ENCODE results near the gene CHRND.
"Not testable (repeated sequence)": the region's sequence is repeated elsewhere in the genome, so short reads cannot be mapped to it uniquely, and the experiment has no call there.

The CHRND gene

DNA sequence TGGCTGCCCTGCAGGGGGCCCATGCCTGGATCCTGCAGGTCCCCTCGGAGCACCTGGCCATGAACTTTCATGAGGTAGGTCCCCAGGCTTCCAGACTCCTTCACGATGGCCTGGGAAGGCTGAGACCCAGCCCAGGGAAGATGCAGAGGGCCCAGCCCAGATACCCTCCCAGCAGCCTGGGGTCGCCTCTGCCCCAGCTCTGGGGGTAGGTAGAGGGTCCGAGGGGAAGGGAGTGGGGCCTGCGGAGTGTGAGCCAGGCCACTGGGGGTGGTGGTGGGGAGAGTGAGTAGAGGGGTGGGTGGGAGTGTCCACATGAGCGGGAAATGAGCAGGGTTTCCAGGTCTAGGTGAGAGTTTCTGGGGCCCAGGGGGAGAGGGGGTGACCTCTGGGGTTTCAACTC is 1.2 kb upstream of the CHRND start:
- H3K4me3 ChIP-seq (ENCODE audit: low read depth, low read length) = no peak overlapping the region

DNA sequence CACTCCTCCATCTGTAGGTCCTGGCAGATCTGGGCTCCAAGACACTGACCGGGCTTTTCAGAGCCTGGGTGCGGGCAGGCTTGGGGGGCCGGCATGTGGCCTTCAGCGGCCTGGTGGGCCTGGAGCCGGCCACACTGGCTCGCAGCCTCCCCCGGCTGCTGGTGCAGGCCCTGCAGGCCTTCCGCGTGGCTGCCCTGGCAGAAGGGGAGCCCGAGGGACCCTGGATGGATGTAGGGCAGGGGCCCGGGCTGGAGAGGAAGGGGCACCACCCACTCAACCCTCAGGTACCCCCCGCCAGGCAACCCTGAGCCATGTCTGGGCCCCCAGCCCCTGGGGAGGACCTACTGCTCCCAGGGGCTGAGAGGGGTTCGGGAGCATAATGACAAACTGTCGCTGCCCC is 761 bp upstream of the CHRND start:
- H3K4me3 ChIP-seq (ENCODE audit: low read depth, low read length) = no peak overlapping the region

DNA sequence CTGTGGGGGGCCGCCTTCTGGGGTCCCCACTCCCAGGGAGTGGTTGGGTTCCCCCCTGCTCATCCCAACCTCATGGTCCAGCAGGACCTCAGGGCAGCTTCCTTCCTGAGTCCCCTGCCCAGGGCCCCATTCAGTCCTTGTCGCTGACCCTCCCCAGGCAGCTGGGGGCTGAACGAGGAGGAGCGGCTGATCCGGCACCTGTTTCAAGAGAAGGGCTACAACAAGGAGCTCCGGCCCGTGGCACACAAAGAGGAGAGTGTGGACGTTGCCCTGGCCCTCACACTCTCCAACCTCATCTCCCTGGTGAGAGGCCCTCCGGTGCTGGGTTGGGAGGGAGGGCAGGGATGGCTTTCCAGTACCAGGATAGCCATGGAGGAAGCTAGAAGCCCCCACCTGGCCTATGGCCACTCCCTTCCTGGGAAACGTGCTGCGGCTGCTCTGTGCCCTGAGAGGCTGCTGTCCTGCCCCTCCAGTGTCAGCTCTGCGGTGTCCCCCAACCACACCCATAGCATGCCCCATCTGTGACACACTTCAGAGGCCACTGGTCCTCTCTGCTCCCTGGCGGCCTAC is 497 bp downstream of the CHRND start:
- H3K4me3 ChIP-seq (ENCODE audit: low read depth, low read length) = no peak overlapping the region

DNA sequence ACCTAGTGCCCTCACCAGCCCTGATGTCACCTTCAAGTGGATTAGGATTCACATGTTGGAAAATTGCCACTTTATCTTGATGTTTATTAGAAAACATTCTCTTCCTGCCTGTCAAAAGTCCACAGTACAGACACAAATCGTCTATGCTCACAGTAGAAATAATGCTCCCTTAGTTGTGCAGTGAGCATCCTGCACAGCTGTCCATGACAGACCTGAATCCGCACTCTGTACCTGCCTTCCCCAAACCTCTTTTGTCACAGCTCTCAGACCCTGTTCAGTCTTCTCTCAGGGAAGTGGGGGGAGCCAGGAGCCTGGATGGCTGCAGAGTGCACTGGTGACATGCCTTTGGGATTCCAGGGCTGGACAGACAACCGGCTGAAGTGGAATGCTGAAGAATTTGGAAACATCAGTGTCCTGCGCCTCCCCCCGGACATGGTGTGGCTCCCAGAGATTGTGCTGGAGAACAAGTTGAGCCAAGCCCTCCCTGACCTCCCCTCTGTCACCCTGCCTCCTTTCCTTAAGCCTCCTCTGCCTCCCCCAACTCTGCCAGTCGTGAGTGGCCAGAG is 2.0 kb downstream of the CHRND start:
- no peak overlapping the region for H3K4me3 ChIP-seq (ENCODE audit: low read depth, low read length)

DNA sequence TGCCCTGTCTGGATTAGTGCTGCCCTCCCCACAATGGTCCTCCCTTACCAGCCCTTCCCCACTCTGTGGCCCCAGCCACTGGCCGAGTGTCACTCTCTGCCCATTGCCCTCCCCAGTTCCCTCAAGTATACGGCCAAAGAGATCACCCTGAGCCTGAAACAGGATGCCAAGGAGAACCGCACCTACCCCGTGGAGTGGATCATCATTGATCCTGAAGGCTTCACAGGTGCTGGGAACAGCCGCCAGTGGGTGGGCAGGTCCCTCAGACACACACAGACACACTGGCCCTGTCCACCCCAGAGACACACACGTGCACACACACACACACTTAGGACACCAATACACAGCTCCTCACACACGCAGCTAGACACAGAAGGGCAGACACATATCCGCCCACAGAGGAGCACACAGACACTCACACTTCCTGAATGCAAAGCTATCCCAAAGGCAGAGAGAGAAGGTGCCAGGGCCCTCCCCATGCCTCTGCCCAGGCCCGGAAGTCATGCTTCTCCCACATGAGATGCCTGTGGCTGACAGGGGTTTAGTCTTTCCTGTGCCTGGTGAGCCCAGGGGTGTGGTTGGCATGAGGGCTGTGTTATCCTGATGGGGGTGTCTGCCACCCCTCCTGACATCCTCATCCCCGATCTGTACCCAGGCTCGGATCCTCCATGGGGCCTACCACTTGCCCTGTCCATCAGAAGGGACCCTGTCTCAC is 2.9 kb downstream of the CHRND start:
- H3K4me3 ChIP-seq (ENCODE audit: low read depth, low read length) = no peak overlapping the region

DNA sequence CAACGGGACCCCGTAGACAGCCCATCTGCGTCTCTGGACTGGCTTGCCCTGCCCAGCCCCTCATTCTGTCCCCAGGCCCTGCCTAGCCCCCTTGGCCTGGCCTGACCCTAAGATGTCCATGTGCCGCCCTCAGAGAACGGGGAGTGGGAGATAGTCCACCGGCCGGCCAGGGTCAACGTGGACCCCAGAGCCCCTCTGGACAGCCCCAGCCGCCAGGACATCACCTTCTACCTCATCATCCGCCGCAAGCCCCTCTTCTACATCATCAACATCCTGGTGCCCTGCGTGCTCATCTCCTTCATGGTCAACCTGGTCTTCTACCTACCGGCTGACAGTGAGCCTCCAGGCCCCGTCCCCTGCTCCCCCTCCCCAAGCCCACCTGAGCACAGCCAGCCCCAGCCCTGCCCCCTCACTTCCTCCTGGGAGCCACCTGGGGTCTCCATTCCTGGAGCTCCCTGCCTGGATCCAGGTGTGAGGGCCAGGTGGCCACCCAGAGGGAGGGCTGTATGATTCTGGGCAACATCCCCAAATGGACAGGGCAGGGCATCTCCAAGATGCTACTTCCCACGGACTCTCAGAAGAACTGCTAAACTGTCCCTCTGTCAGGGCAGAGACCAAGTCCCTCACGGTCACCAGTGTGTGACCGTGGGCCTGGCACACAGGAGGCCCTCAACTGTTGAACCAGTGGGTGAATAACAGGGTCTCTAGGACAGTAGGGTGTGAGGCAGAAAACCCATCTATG is 4.0 kb downstream of the CHRND start:
- no peak overlapping the region for H3K4me3 ChIP-seq (ENCODE audit: low read depth, low read length)

DNA sequence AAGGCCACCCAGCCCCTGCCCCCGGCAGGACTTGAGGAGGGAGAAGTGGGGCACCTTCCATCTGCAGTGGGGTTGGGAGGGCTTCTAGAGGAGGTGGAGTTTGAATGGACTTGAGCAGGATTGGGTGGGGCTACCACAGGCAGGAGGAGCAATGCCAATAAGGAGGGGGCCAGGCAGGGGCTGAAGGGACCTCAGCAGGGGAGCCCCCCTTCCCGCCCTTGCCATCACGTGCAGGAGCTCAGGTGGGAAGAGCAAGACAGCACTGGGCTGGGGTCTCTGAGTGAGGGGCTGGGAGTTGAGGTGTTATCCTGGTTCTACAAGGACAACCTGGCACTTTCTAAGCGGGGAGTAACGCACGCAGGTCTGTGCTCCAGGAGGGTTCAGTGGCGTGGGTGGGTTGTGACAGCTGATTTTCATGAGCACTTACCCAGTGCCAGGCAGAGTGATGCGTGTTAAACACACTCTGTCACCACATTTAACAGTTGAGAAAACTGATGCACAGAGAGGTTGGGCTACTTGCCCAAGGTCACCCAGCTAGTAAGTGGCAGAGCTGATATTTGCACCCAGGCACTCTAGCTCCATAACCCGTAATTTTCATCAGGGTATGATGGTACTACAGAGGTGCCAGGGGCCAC is 4.8 kb downstream of the CHRND start:
- no peak overlapping the region for H3K4me3 ChIP-seq (ENCODE audit: low read depth, low read length)

DNA sequence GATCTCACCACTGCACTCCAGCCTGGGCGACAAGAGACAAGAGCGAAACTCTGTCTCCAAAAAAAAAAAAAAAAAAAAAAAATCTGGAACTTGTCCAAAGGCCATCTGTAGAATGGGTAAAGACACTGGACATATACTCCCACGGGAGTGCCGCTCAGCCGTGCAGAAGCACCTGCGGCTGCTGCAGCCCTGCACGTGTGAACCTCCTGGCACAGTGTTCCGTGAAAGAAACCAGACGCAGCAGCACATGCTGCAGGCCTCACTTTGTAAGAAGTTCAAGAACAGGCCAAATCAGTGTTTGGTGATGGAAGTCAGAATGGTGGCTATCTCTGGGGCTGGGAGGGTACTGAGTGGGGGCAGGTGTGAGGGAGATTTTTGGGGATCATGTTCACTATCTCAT is 6.5 kb downstream of the CHRND start:
- H3K4me3 ChIP-seq (ENCODE audit: low read depth, low read length) = no peak overlapping the region

DNA sequence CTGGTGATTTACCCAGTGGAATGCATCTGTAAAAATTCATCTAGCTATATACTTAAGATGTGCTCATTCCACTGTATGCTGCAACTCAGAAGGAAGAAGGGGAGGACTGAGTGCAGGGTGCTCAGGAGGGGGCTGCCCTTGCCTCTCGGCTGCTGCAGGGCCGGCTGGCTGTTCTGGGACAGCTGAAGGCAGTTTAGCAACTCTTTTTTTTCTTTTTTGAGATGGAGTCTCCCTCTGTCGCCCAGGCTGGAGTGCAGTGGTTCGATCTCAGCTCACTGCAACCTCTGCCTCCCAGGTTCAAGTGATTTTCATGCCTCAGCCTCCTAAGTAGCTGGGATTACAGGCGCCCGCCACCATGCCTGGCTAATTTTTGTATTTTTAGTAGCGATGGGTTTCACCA is 6.9 kb downstream of the CHRND start:
- H3K4me3 ChIP-seq (ENCODE audit: low read depth, low read length) = not testable (repeated sequence)

DNA sequence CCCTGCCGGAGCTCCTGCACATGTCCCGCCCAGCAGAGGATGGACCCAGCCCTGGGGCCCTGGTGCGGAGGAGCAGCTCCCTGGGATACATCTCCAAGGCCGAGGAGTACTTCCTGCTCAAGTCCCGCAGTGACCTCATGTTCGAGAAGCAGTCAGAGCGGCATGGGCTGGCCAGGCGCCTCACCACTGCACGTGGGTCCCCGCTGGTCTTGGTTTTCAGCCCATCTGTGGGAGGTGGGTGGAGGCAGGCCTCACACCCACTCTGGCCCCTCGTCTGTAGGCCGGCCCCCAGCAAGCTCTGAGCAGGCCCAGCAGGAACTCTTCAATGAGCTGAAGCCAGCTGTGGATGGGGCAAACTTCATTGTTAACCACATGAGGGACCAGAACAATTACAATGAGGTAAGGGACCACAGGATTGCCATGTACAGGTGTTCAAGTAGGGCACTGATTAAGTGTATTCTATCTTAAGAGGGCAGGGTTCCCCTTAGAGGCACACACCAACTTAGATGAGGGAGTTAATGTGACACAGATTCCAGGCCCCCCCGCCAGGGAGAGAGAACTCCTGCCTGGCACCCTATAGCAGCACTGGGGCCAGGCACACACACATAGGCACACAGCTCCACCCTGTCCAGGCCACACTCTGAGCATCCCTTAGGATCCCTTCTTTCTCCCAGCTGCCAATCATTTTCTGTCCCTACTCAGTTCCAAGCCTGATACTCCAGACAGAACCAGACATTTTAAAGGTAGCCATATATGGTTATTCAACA is 8.2 kb downstream of the CHRND start:
- no peak overlapping the region for H3K4me3 ChIP-seq (ENCODE audit: low read depth, low read length)

DNA sequence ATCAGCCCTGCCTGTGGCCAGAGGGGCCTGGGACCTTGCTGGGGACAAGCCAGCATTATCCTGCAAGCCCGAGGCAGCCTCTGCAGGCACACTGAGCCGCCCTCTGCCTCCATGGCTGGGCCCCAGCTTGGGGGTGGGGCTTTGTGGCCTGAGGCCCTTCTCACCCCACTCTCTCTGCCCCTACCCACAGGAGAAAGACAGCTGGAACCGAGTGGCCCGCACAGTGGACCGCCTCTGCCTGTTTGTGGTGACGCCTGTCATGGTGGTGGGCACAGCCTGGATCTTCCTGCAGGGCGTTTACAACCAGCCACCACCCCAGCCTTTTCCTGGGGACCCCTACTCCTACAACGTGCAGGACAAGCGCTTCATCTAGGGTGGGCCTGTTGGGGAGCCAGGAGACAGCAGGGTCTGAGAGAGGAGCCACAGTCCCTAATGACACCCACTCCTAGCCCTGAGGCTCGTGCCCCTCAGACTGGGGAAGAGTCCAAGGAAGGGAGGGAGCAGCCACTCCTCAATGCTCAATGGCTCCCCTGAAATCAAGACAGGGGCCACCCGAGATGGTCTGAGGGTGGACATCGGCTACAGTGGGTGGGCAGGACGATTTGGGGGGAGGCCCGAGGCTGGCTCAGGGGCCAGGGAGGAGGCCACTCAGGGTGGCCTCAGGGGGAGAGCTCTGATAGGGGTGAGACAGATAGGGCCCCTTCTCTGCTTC is 9.1 kb downstream of the CHRND start:
- no peak overlapping the region for H3K4me3 ChIP-seq (ENCODE audit: low read depth, low read length)

DNA sequence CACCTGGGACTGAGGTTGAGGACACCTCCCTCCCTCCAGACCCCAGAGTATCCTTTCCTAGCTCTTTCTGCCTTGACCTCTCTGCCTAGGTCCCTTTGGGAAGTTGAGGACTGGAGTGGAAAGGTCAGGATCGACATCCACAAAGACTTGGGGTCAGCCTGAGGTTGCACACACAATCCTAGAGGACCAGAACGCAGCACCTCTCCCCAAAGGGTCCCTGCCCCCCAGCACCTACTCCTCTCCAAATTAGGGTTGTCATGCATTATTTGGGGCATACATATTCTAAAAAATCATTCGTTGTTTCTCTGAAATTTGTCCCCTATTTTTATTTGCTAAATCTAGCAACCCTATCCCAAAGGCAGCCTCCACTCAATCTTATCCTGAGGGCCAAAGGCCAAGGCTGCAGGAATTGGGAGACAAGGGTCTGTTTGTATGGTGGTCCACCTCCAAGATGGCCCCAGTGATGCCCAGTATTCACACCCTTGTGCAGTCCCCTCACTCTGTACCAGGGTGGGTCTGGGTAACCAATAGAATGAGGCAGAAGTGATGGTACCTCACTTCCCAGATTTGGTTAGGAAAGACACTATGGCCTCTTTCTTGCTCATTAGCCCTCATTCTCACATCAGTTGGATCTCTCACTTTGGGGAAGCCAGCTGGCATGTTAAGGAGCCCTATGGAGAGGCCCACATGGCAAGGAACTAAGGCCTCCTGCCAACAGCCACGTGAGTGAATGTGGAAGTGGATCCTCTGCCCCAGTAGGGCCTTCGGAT is 10.0 kb downstream of the CHRND start:
- H3K4me3 ChIP-seq (ENCODE audit: low read depth, low read length) = no peak overlapping the region

DNA sequence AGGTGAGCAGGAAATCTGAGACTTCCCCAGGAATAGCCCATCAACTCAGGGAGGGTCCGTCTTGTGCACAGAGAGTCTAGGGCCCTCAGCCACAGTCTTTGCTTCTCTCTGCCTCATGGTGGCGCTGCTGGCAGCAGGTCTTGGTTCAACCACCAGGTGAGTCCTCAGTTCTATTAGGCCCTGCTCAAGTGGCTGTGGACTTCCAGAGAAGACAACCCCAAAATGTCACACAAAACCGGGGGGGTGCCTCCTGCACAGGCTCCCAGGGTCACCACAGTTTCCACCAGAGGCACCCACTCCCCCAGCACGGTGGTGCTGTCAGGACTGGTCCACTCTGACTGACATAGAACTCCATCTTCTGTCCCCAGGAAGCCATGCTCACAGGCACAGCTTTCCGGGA is 11.1 kb downstream of the CHRND start:
- no peak overlapping the region for H3K4me3 ChIP-seq (ENCODE audit: low read depth, low read length)

DNA sequence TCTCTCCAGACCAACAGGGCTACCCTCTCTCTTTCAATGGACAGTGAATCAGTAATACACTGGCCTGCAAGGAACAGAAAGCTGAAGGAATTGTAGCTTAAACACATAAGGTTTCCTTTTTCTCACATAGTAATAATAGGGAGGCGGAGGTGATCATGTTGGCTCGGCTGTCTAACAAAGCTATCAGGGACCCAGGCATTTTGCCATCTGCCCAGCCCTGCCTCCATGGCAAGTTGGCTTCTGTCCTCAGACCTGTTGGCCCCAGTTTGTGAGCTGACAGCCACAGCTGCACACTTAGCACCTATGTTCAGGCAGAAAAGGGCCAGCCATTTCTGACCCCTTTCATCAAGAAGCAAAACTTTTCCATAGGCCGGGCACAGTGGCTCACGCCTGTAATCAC is 11.5 kb downstream of the CHRND start:
- no peak overlapping the region for H3K4me3 ChIP-seq (ENCODE audit: low read depth, low read length)

DNA sequence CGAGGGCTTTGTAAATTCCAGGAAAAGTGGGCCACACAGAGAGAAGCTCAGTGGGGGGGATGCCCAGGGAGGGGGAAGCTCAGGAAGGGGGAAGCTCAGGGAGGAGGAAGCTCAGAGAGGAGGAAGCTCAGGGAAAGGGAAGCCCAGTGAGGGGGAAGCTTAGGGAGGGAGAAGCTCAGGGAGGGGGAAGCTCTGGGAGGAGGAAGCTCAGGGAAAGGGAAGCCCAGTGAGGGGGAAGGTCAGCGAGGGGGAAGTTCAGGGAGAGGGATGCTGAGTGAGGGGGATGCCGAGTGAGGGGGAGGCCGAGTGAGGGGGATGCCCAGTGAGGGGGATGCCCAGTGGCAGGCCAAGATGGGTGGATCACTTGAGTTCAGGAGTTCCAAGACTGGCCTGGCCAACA is 12.7 kb downstream of the CHRND start:
- H3K4me3 ChIP-seq (ENCODE audit: low read depth, low read length) = no peak overlapping the region

DNA sequence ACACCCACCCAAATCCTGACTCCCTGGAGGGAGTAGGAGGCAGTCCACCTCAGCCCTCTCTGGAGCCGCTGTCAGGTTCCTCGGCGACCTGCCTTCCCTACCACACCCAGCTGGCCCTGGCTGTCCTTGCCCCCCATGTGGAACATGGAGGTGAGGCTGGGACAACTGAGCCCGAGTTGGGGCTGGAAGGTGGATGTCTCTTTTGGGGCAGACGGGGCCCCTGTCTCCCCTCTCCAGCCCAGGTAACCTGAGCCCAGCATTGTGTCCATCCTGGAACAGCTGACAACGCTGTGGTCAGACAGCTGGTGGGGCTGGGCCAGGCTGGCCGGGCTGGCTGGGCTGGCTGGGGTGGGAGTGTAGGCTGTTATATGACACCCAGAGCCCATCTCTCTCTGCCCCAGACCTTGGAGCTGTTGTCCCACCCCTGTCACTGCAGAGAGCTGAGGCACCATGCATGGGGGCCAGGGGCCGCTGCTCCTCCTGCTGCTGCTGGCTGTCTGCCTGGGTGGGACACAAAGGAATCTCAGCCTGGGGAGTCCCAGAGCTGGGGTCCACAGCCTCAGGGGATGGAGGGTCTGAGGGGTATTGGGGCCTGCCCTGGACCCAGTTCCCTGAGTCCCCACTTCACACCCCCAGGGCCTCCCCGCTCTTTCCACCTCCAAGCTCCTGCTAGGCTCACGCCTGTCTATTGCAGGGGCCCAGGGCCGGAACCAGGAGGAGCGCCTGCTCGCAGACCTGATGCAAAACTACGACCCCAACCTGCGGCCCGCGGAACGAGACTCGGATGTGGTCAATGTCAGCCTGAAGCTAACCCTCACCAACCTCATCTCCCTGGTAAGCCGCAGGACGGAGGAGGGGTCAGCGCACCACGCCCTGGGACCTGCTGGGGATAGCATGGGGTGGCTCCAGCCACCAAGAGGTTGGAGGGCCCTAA is 13.6 kb downstream of the CHRND start, which contains the start of gene CHRNG:
TSS of gene CHRNG (plus strand) at position 395 of the 934 bp plus-strand sequence. CDS start at position 451, 56 bp downstream.
- H3K4me3 ChIP-seq (ENCODE audit: low read depth, low read length) = no peak within 1 kb of the TSS

DNA sequence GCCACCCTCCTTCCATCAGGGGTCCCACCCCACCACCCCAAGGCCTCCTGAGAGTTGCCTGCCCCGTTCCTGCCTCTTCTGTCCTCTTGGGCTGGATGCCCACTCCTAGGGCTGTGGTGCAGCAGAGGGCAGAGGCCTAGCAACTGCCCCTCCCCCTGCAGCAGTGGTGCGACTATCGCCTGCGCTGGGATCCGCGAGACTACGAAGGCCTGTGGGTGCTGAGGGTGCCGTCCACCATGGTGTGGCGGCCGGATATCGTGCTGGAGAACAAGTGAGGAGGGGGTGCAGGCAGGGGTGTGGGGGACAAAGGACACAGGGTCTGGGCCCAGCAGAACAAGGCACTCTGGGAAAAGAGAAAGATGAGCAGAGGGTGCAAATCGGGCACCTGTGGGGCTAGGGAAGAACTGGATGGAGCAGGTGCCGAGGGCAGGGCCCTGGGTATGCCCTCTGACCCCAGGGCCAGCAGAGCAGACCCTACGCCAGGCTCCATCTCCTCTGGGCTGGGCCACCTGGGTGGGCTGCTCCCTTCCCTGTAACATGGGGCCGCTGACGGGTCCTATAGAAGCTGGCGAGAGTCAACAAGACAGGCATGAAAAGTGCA is 14.6 kb downstream of the CHRND start:
- no peak overlapping the region for H3K4me3 ChIP-seq (ENCODE audit: low read depth, low read length)
